ENCODE results near the gene ARFIP1.

- no peak for TF ChIP-seq FOXP2 (optimal IDR thresholded peaks at IDR 0.05; ENCODE audit: borderline replicate concordance, extremely low read depth, extremely low read length, insufficient read depth)
- no peak for TF ChIP-seq REST (IDR thresholded peaks at IDR 0.05; ENCODE audit: insufficient read depth in 1 of 2, low read depth in 2 of 2, low read length in 2 of 2)
- TF ChIP-seq POLR2AphosphoS5 (IDR thresholded peaks at IDR 0.05; ENCODE audit: low read depth, low read length): no peak
- TF ChIP-seq SIN3A (IDR thresholded peaks at IDR 0.05; ENCODE audit: borderline replicate concordance, insufficient read depth, low read length): no peak
These were observed 100.5 kb downstream of the ARFIP1 start for GRCh38 chr4:152880263-152880662.

All from PFSK-1 (cell line).